HepG2 (cell line): ENCODE results near the gene RAD54L. TPM values are rescaled to one million over a fixed set of nuclear protein-coding genes. Genes with fewer than 3 reads are reported as not detected.

Experiments used
- ATAC-seq: fragments of 200-7000 bp; cut with Tn5 transposase; 3 replicates; pipeline ENCODE4 v1.9.1; 2020; ENCODE audit warnings: mild to moderate bottlenecking, moderate library complexity
- BruUV-seq: library from RNA; stranded (reverse); fragments of 400-500 nt; replicated peaks from 2 replicates; lab custom pipeline; 2021; lab: Mats Ljungman, UMichigan
- CTCF ChIA-PET: fragments of 300-600 bp; formaldehyde crosslinking; extraction: SDS; loops from one replicate; lab custom pipeline; 2021; ENCODE audit warnings: low total read pairs, inconsistent platforms, low intra/inter-chr PET ratio; lab: Yijun Ruan, JAX
- POLR2A ChIA-PET: fragments of 350-600 bp; sonication (Branson Sonifier 250); formaldehyde crosslinking; loops from one replicate; lab custom pipeline; 2020; ENCODE audit warnings: antibody characterized with exemption, inconsistent platforms; lab: Yijun Ruan, JAX
- DNase-seq: peaks from one replicate; pipeline ENCODE4 v3.0.0-alpha.2; 2015; ENCODE audit warnings: low spot score
- FAIRE-seq: peaks from 3 replicates; lab custom pipeline; 2011; peaks lifted over from hg19 to GRCh38; lab: Jason Lieb, UNC
- H2AFZ ChIP-seq: one replicate; pipeline ENCODE4 v1.6.1; 2011; ENCODE audit warnings: low read length, inconsistent platforms
- H3K27ac ChIP-seq: fragments of 300-600 bp; 3 replicates; pipeline ENCODE4 v1.8.0; 2011; ENCODE audit warnings: mixed run types, mild to moderate bottlenecking, mixed read lengths, low read length, inconsistent platforms; ENCODE audit not compliant: insufficient read depth; ENCODE audit errors: extremely low read length
- H3K27me3 ChIP-seq, 2 experiments: fragments of 200-600 bp in 1 of 2; 2 replicates in 1 of 2; 3 replicates in 1 of 2; pipeline versions ENCODE4 v1.6.0 to v1.8.0; 2011; ENCODE audit warnings: low read length in 2 of 2, mild to moderate bottlenecking in 2 of 2, moderate library complexity in 2 of 2, inconsistent platforms in 1 of 2; ENCODE audit not compliant: insufficient read depth in 2 of 2, control insufficient read depth in 1 of 2
- H3K36me3 ChIP-seq, 2 experiments: fragments of 200-600 bp in 1 of 2; replicated peaks in 1 of 2; 2 replicates in 1 of 2; 3 replicates in 1 of 2; pipeline versions ENCODE4 v1.5.1 to v1.8.0; 2011; ENCODE audit warnings: low read length in 2 of 2, inconsistent platforms in 1 of 2; ENCODE audit not compliant: insufficient read depth in 2 of 2, control insufficient read depth in 1 of 2
- H3K4me1 ChIP-seq: 2 replicates; pipeline ENCODE4 v1.5.1; 2012; ENCODE audit warnings: low read length, inconsistent platforms; ENCODE audit not compliant: insufficient read depth
- H3K4me2 ChIP-seq: 2 replicates; pipeline ENCODE4 v1.6.0; 2011; ENCODE audit warnings: low read depth, low read length, inconsistent platforms
- H3K4me3 ChIP-seq, 3 experiments: fragments of 200-600 bp in 1 of 3; sonication (generic), shearing (Covaris generic) in 1 of 3; replicated peaks in 1 of 3; 2 replicates each; pipeline ENCODE4 v1.5.1; 2011 to 2016; ENCODE audit warnings: low read length in 3 of 3, inconsistent platforms in 2 of 3, low read depth in 2 of 3, mild to moderate bottlenecking in 2 of 3, control low read depth in 1 of 3, mixed read lengths in 1 of 3; ENCODE audit not compliant: insufficient read depth in 1 of 3
- H3K79me2 ChIP-seq: one replicate; pipeline ENCODE4 v1.6.1; 2011; ENCODE audit warnings: low read length, inconsistent platforms; ENCODE audit not compliant: insufficient read depth
- H3K9ac ChIP-seq: 2 replicates; pipeline ENCODE4 v1.6.0; 2011; ENCODE audit warnings: mild to moderate bottlenecking, low read depth, low read length, inconsistent platforms; ENCODE audit not compliant: insufficient read depth
- H3K9me3 ChIP-seq: 2 replicates; pipeline ENCODE4 v1.5.1; 2012; ENCODE audit warnings: mild to moderate bottlenecking, low read length
- H4K20me1 ChIP-seq: 2 replicates; pipeline ENCODE4 v1.6.0; 2011; ENCODE audit warnings: inconsistent platforms, mild to moderate bottlenecking, low read length, moderate library complexity; ENCODE audit not compliant: insufficient read depth
- ASH2L ChIP-seq: fragments of 300-600, 200-600 bp; sonication (generic); IDR thresholded peaks from 2 replicates; pipeline ENCODE4 v1.7.0; 2017; ENCODE audit warnings: low read depth, mild to moderate bottlenecking, moderate library complexity, mixed read lengths, low read length; ENCODE audit not compliant: insufficient read length
- BCL6 ChIP-seq: IDR thresholded peaks from 2 replicates; pipeline ENCODE4 v1.6.1; 2016; ENCODE audit warnings: missing genetic modification reagents, missing compliant biosample characterization
- MBNL3 ChIP-seq: fragments of 250-450 bp; sonication (Bioruptor Pico); conservative IDR thresholded peaks from 2 replicates; pipeline ENCODE4 v1.8.0; 2022; ENCODE audit warnings: mild to moderate bottlenecking, inconsistent platforms
- ONECUT2 ChIP-seq: sonication (generic); formaldehyde crosslinking; IDR thresholded peaks from 2 replicates; pipeline ENCODE4 v1.4.0; 2020; ENCODE audit warnings: missing genetic modification reagents
- RBFOX2 ChIP-seq: fragments of 200-400 bp; formaldehyde crosslinking; IDR thresholded peaks from 2 replicates; pipeline ENCODE4 v1.6.1; 2017; ENCODE audit warnings: low read depth, mild to moderate bottlenecking, low read length
- SAFB2 ChIP-seq: sonication (generic); formaldehyde crosslinking; IDR thresholded peaks from 2 replicates; pipeline ENCODE4 v1.5.1; 2020; ENCODE audit warnings: missing genetic modification reagents, low read depth, mild to moderate bottlenecking, borderline replicate concordance
- SRY ChIP-seq: sonication (generic); formaldehyde crosslinking; IDR thresholded peaks from 2 replicates; pipeline ENCODE4 v1.8.0; 2022; ENCODE audit warnings: mild to moderate bottlenecking, missing genetic modification reagents
- TERF1 ChIP-seq: sonication (generic); formaldehyde crosslinking; IDR thresholded peaks from 2 replicates; pipeline ENCODE4 v1.8.0; 2022; ENCODE audit warnings: mild to moderate bottlenecking, missing genetic modification reagents, moderate library complexity
- TFE3 ChIP-seq: IDR thresholded peaks from 2 replicates; pipeline ENCODE4 v1.6.1; 2016
- THYN1 ChIP-seq: sonication (generic); formaldehyde crosslinking; IDR thresholded peaks from 2 replicates; pipeline ENCODE4 v1.8.1; 2023; ENCODE audit warnings: low read depth, mild to moderate bottlenecking, moderate library complexity, missing genetic modification reagents, borderline replicate concordance
- ZFX ChIP-seq: sonication (generic); formaldehyde crosslinking; IDR thresholded peaks from 2 replicates; pipeline ENCODE4 v1.4.0; 2020; ENCODE audit warnings: mild to moderate bottlenecking, low read depth, missing genetic modification reagents, moderate library complexity
- ZNF12 ChIP-seq: sonication (generic); formaldehyde crosslinking; IDR thresholded peaks from 2 replicates; pipeline ENCODE4 v1.5.0; 2020; ENCODE audit warnings: missing genetic modification reagents
- ZNF296 ChIP-seq: sonication (generic); formaldehyde crosslinking; conservative IDR thresholded peaks from 2 replicates; pipeline ENCODE4 v1.5.0; 2020; ENCODE audit warnings: mild to moderate bottlenecking, missing genetic modification reagents
- ZSCAN31 ChIP-seq: sonication (generic); formaldehyde crosslinking; IDR thresholded peaks from 2 replicates; pipeline ENCODE4 v1.5.0; 2020; ENCODE audit warnings: low read depth, mild to moderate bottlenecking, missing genetic modification reagents
- WGBS: methylation state at CpG from one replicate; pipeline ENCODE4 v1.1.6; 2017; ENCODE audit warnings: low lambda C conversion rate; 5-methylcytosine and 5-hydroxymethylcytosine counted together
- in situ Hi-C: cut with HindIII; loops from 2 replicates; pipeline ENCODE4 v1.10.0; 2017; ENCODE audit warnings: low pct_unique_long_range_greater_than_20kb; ENCODE audit not compliant: extremely low pct_ligation_motif_present
- intact Hi-C: fragments of 100-400 bp; cut with micrococcal nuclease; formaldehyde crosslinking; loops from one replicate; pipeline ENCODE4 v1.10.0; 2022; ENCODE audit not compliant: unreplicated experiment
- polyA plus RNA-seq, 8 experiments: library from polyadenylated mRNA; depleted of rRNA in 3 of 8; stranded (reverse) in 7 of 8; unstranded in 1 of 8; fragments of >200 nt; fragmentation: Illumina TruSeq in 4 of 8; extraction: Trizol in 4 of 8; gene quantifications; 2 replicates each; pipeline versions ENCODE4 v1.2.1 to v1.2.3, GENCODE V29; 2011 to 2016; ENCODE audit warnings: low read depth in 4 of 8, missing spikeins in 1 of 8, mixed read lengths in 1 of 8; ENCODE audit not compliant: insufficient read depth in 1 of 8
- total RNA-seq, 5 experiments: library from RNA; depleted of rRNA; stranded (reverse); fragments of >200 nt; fragmentation: Illumina TruSeq; extraction: Trizol; gene quantifications; 2 replicates each; pipeline ENCODE4 v1.2.3, GENCODE V29; 2016; ENCODE audit warnings: low read depth in 1 of 5

Gene RAD54L
- total and polyA plus RNA-seq, 2 of the 13 experiments (the other 11 are each of a cell fraction or from before 2014, with no cell fraction given), result 10.2 to 30.0 TPM

- TF ChIP-seq ONECUT2 (no peak), ASH2L (peak; percentile 55), THYN1 (CRISPR knock-in tag) (no peak), TFE3 (CRISPR knock-in tag) (no peak)
- TF ChIP-seq, all 625 proteins: peak for 160
Measured at GRCh38 chr1:46301808-46302640, 54.5 kb downstream of the RAD54L start (continued).

- no peak for DNase-seq
- H2AFZ ChIP-seq, result no peak overlapping the region
- TF ChIP-seq SRY (CRISPR knock-in tag) (peak; percentile 32; the same call in 1 of the 2 replicates), MBNL3 (CRISPR knock-in tag) (no peak), TERF1 (peak; percentile 91), ZNF296 (CRISPR knock-in tag) (0 out of 2 replicates have a peak, but pooled peaks have one; percentile 22), ZFX (peak; percentile 60), ZSCAN31 (CRISPR knock-in tag) (no peak), ZNF12 (CRISPR knock-in tag) (0 out of 2 replicates have a peak, but pooled peaks have one; percentile 1), RBFOX2 (peak; percentile 51), SAFB2 (CRISPR knock-in tag) (no peak), BCL6 (CRISPR knock-in tag) (0 out of 2 replicates have a peak, but pooled peaks have one; percentile 5)
Measured at GRCh38 chr1:46302641-46303037, 55.1 kb downstream of the RAD54L start.

More at GRCh38 chr1:46302641-46303037, 55.1 kb downstream of the RAD54L start:
- ATAC-seq (peak; percentile 27), FAIRE-seq (no peak)
- peak overlapping the region; percentile 96 for H3K27ac ChIP-seq
- peak overlapping the region; percentile 89 for H3K4me2 ChIP-seq
- BruUV-seq, result TSS peak; percentile 26
- H3K9me3 ChIP-seq, result no peaks in the 10 kb centered on the region
- ChIA-PET CTCF (interaction anchor here (1.2 kb wide), 1 partner anchor 46 kb away, joined by 3 read pairs; no protein-coding TSS in a partner anchor), POLR2A (interaction anchor here (0.6 to 2.8 kb wide), 12 partner anchors 8 to 1476 kb away, joined by 3 to 21 read pairs (median 6); partner anchors contain the start of genes NSUN4 and RAD54L)
- peak overlapping the region; percentile 93 to 100 (median 96) for H3K4me3 ChIP-seq
- peaks cover 46% of the 10 kb centered on the region for H3K4me1 ChIP-seq
- H3K36me3 ChIP-seq, result peaks cover 2 to 14% of the 10 kb centered on the region in 2 experiments
- H3K79me2 ChIP-seq, result peaks cover 92% of the 10 kb centered on the region
- H4K20me1 ChIP-seq, result peaks cover 26% of the 10 kb centered on the region
- peaks cover 0 to 4% of the 10 kb centered on the region in 2 experiments; a peak in 1 of 5 replicates for H3K27me3 ChIP-seq
- WGBS, result 0% methylated on average over 1 of the region's 32 CpGs
- intact Hi-C loops (loop anchor here (2.0 to 5.0 kb wide), 2 partner anchors 38 to 55 kb away; partner anchors contain the start of genes NSUN4 and RAD54L), in situ Hi-C loops (no loop called here)
- H3K9ac ChIP-seq, result peak overlapping the region; percentile 99
